CD4-positive, alpha-beta T cell (primary cell): Measurements from ENCODE around the gene OLAH. TPM values are rescaled to one million over a fixed set of nuclear protein-coding genes. Genes with fewer than 3 reads are reported as not detected.
"Not testable (repeated sequence)": the region's sequence is repeated elsewhere in the genome, so short reads cannot be mapped to it uniquely, and the experiment has no call there.

Experiments
- ATAC-seq: fragments of 200-7000 bp; cut with Tn5 transposase; one replicate; pipeline ENCODE4 v1.10.0; 2022; ENCODE audit warnings: mild to moderate bottlenecking; ENCODE audit not compliant: poor library complexity
- CTCF ChIA-PET: fragments of 350-600 bp; sonication (Branson Sonifier 250); formaldehyde crosslinking; loops from one replicate; lab custom pipeline; 2021; ENCODE audit warnings: antibody characterized with exemption, inconsistent platforms; lab: Charles Lee
- POLR2A ChIA-PET: fragments of 350-600 bp; sonication (Branson Sonifier 250); formaldehyde crosslinking; loops from one replicate; lab custom pipeline; 2021; ENCODE audit warnings: antibody characterized with exemption, inconsistent platforms; lab: Charles Lee
- DNase-seq, 14 experiments: peaks; one replicate each; pipeline ENCODE4 v3.0.0-alpha.2; 2013 to 2020; ENCODE audit warnings: mixed read lengths in 2 of 14
- H3K27ac ChIP-seq, 2 donors: one replicate each; pipeline versions ENCODE4 v1.5.1 to v1.7.0; 2013; ENCODE audit warnings: low read length in 2 of 2, low read depth in 1 of 2, mild to moderate bottlenecking in 1 of 2
- H3K27me3 ChIP-seq, 2 experiments: 1 replicate in 1 of 2; 2 replicates in 1 of 2; pipeline versions ENCODE4 v1.6.1 to v1.7.0; 2013; ENCODE audit warnings: low read length in 2 of 2, control low read depth in 1 of 2, mild to moderate bottlenecking in 1 of 2, moderate library complexity in 1 of 2; ENCODE audit not compliant: insufficient read depth in 2 of 2, control insufficient read depth in 1 of 2
- H3K36me3 ChIP-seq: one replicate; pipeline ENCODE4 v1.6.1; 2013; ENCODE audit warnings: low read length, control low read depth; ENCODE audit not compliant: insufficient read depth
- H3K4me1 ChIP-seq: one replicate; pipeline ENCODE4 v1.6.1; 2013; ENCODE audit warnings: low read length, control low read depth; ENCODE audit not compliant: insufficient read depth
- H3K4me3 ChIP-seq: one replicate; pipeline ENCODE4 v1.5.1; 2013; ENCODE audit warnings: mild to moderate bottlenecking, low read length, moderate library complexity
- H3K9me3 ChIP-seq, 2 experiments: 1 replicate in 1 of 2; 2 replicates in 1 of 2; pipeline versions ENCODE4 v1.6.1 to v1.7.0; 2013; ENCODE audit warnings: low read length in 2 of 2, mild to moderate bottlenecking in 2 of 2, control low read depth in 1 of 2, moderate library complexity in 1 of 2; ENCODE audit not compliant: control insufficient read depth in 1 of 2, insufficient read depth in 1 of 2
- H3K27ac Mint-ChIP-seq: one replicate; pipeline ENCODE4 v1.8.0; 2020; ENCODE audit warnings: mixed read lengths
- H3K27me3 Mint-ChIP-seq: one replicate; pipeline ENCODE4 v1.8.0; 2021; ENCODE audit warnings: mixed read lengths
- H3K36me3 Mint-ChIP-seq: one replicate; pipeline ENCODE4 v1.8.0; 2021; ENCODE audit warnings: low read depth, mixed read lengths
- H3K4me1 Mint-ChIP-seq: one replicate; pipeline ENCODE4 v1.8.0; 2021; ENCODE audit warnings: low read depth, mixed read lengths
- H3K4me3 Mint-ChIP-seq: one replicate; pipeline ENCODE4 v1.8.0; 2020; ENCODE audit warnings: mild to moderate bottlenecking, mixed read lengths
- H3K9me3 Mint-ChIP-seq: one replicate; pipeline ENCODE4 v1.8.0; 2020; ENCODE audit warnings: mixed read lengths
- CTCF ChIP-seq: fragments of 200-600 bp; IDR thresholded peaks from one replicate; pipeline ENCODE4 v1.8.0; 2022; ENCODE audit warnings: antibody characterized with exemption, mild to moderate bottlenecking
- intact Hi-C, 2 experiments: fragments of 100-400 bp; cut with DNase I in 1 of 2; cut with micrococcal nuclease in 1 of 2; formaldehyde crosslinking; loops; one replicate each; pipeline versions ENCODE4 v1.15.1 to v1.9.0; 2023 to 2025; cut with DNase I, micrococcal nuclease
- polyA plus RNA-seq, 2 donors: library from polyadenylated mRNA; unstranded; fragments of 120-200 nt; gene quantifications; one replicate each; pipeline ENCODE4 v1.2.1, GENCODE V29; 2013
- total RNA-seq, 174 experiments: library from RNA in 2 of 174; stranded (reverse) in 2 of 174; gene quantifications; one replicate each; pipeline ENCODE4 v1.2.3 and lab custom pipeline; 2021 to 2026

Gene OLAH
- total RNA-seq (under 1 TPM; 0.22 to 0.34 TPM), total RNA-seq (lab: John Stamatoyannopoulos, UW) (0 to 4.4 (median 0) reads per million in 172 experiments)
- polyA plus RNA-seq (2013, experiment 1 of 2): not detected
- polyA plus RNA-seq (2013, experiment 2 of 2): not detected

- no peak for ATAC-seq
These were observed at the start of gene OLAH for GRCh38 chr10:15043674-15044073. TSS of gene OLAH (plus strand) at chr10:15043943. CDS start at chr10:15047289, 3,346 bp downstream.

GRCh38 chr10:14995964-14996565 is 47.7 kb upstream of the OLAH start:
- H3K4me3 Mint-ChIP-seq: no peak overlapping the region
- Histone ChIP-seq H3K4me3 (no peak overlapping the region), H3K4me1 (no peaks in the 10 kb centered on the region), H3K27ac (no peak overlapping the region), H3K27me3 (no peaks in the 10 kb centered on the region), H3K9me3 (peaks cover 0 to 4% of the 10 kb centered on the region in 2 experiments), H3K36me3 (no peaks in the 10 kb centered on the region)
- no peaks in the 10 kb centered on the region for H3K36me3 Mint-ChIP-seq
- peaks cover 8% of the 10 kb centered on the region for H3K4me1 Mint-ChIP-seq
- H3K27me3 Mint-ChIP-seq: peaks cover 2% of the 10 kb centered on the region
- intact Hi-C loops: no loop called here
- no peak for TF ChIP-seq CTCF
- no peak overlapping the region for H3K27ac Mint-ChIP-seq
- no peaks in the 10 kb centered on the region for H3K9me3 Mint-ChIP-seq
- no peak for ATAC-seq
- no peak for DNase-seq
- CTCF ChIA-PET: no interaction called here
- POLR2A ChIA-PET: no interaction called here

More at GRCh38 chr10:15043674-15044073, at the start of gene OLAH:
- no peak for TF ChIP-seq CTCF
- H3K36me3 ChIP-seq: no peaks in the 10 kb centered on the region
- H3K36me3 Mint-ChIP-seq: no peaks in the 10 kb centered on the region
- CTCF ChIA-PET: no interaction called here
- no peaks in the 10 kb centered on the region for H3K27me3 ChIP-seq
- H3K9me3 Mint-ChIP-seq: no peaks in the 10 kb centered on the region
- peaks cover 5% of the 10 kb centered on the region for H3K4me1 Mint-ChIP-seq
- no peaks in the 10 kb centered on the region for H3K4me1 ChIP-seq
- no peaks in the 10 kb centered on the region for H3K9me3 ChIP-seq
- H3K27ac ChIP-seq: no peak within 1 kb of the TSS
- no peak within 1 kb of the TSS for H3K4me3 ChIP-seq
- H3K27ac Mint-ChIP-seq: no peak within 1 kb of the TSS
- intact Hi-C loops: no loop called here
- POLR2A ChIA-PET: no interaction called here
- no peaks in the 10 kb centered on the region for H3K27me3 Mint-ChIP-seq
- H3K4me3 Mint-ChIP-seq: no peak within 1 kb of the TSS
- DNase-seq: peak in 1 of 14 experiments; percentile 1

GRCh38 chr10:15013530-15013929 is 30.2 kb upstream of the OLAH start:
- CTCF ChIA-PET, H3K27ac Mint-ChIP-seq, H3K9me3 ChIP-seq, H3K4me3 Mint-ChIP-seq, H3K9me3 Mint-ChIP-seq, DNase-seq, H3K27me3 ChIP-seq, intact Hi-C loops, ATAC-seq, H3K4me1 Mint-ChIP-seq, H3K4me1 ChIP-seq, POLR2A ChIA-PET, H3K27ac ChIP-seq, H3K36me3 Mint-ChIP-seq, H3K27me3 Mint-ChIP-seq, H3K36me3 ChIP-seq, H3K4me3 ChIP-seq: not testable (repeated sequence)

GRCh38 chr10:15015451-15015850 is 28.3 kb upstream of the OLAH start:
- POLR2A ChIA-PET: interaction anchor here (0.6 kb wide), 1 partner anchor 505 kb away, joined by 3 read pairs; no protein-coding TSS in a partner anchor
- intact Hi-C loops: no loop called here
- no peaks in the 10 kb centered on the region for H3K36me3 ChIP-seq
- Mint-ChIP-seq H3K4me3 (no peak overlapping the region), H3K9me3 (no peaks in the 10 kb centered on the region), H3K36me3 (no peaks in the 10 kb centered on the region), H3K27me3 (no peaks in the 10 kb centered on the region), H3K27ac (no peak overlapping the region), H3K4me1 (no peaks in the 10 kb centered on the region)
- H3K4me1 ChIP-seq: no peaks in the 10 kb centered on the region
- DNase-seq (no peak), ATAC-seq (no peak)
- no peak overlapping the region for H3K4me3 ChIP-seq
- CTCF ChIA-PET: no interaction called here
- H3K9me3 ChIP-seq: no peaks in the 10 kb centered on the region
- no peaks in the 10 kb centered on the region for H3K27me3 ChIP-seq
- H3K27ac ChIP-seq: no peak overlapping the region
- TF ChIP-seq CTCF: no peak

GRCh38 chr10:15020966-15021365 is 22.8 kb upstream of the OLAH start:
- H3K4me3 Mint-ChIP-seq, H3K27ac Mint-ChIP-seq, POLR2A ChIA-PET, H3K27ac ChIP-seq, H3K27me3 Mint-ChIP-seq, H3K27me3 ChIP-seq, H3K9me3 Mint-ChIP-seq, CTCF ChIA-PET, H3K9me3 ChIP-seq, intact Hi-C loops, H3K4me1 ChIP-seq, H3K36me3 ChIP-seq, H3K4me3 ChIP-seq, H3K4me1 Mint-ChIP-seq, H3K36me3 Mint-ChIP-seq, ATAC-seq: not testable (repeated sequence)
- DNase-seq: peak in 2 of 14 experiments; percentile 20 to 36
